ENCODE measurements around the gene EPB41L2. TPM values are rescaled to one million over a fixed set of nuclear protein-coding genes. Genes with fewer than 3 reads are reported as not detected.
A peak's percentile ranks its signal among the peaks of the same experiment; 100 is the strongest.

EPB41L2 gene
- total RNA-seq, 1 donor from 2014 or later, result 124 TPM

GRCh38 chr6:130888246-130888645, 174.8 kb downstream of the EPB41L2 start:
- Histone ChIP-seq H3K27ac (no peak overlapping the region), H3K27me3 (ENCODE audit: low read depth) (no peaks in the 10 kb centered on the region), H3K4me1 (no peaks in the 10 kb centered on the region), H3K4me3 (no peak overlapping the region), H3K36me3 (peaks cover 24% of the 10 kb centered on the region), H3K9me3 (no peaks in the 10 kb centered on the region)
- TF ChIP-seq CTCF (IDR thresholded peaks at IDR 0.05), result no peak
- ATAC-seq (no peak), DNase-seq (no peak)
- intact Hi-C loops (cut with DNase I), result no loop called here

- no peak for TF ChIP-seq CTCF (IDR thresholded peaks at IDR 0.05)
- Histone ChIP-seq H3K27ac (no peak overlapping the region), H3K4me1 (no peaks in the 10 kb centered on the region), H3K27me3 (ENCODE audit: low read depth) (no peaks in the 10 kb centered on the region), H3K9me3 (no peaks in the 10 kb centered on the region), H3K4me3 (no peak overlapping the region), H3K36me3 (peaks cover 14% of the 10 kb centered on the region)
- intact Hi-C loops (cut with DNase I), result no loop called here
- ATAC-seq, result no peak
- no peak for DNase-seq
Measured at GRCh38 chr6:130886966-130887365, 176.1 kb downstream of the EPB41L2 start.

- Histone ChIP-seq H3K36me3 (peaks cover 14% of the 10 kb centered on the region), H3K27me3 (ENCODE audit: low read depth) (no peaks in the 10 kb centered on the region), H3K4me3 (no peak overlapping the region), H3K9me3 (no peaks in the 10 kb centered on the region), H3K27ac (no peak overlapping the region), H3K4me1 (no peaks in the 10 kb centered on the region)
- no peak for DNase-seq
- peak; percentile 88 for TF ChIP-seq CTCF (IDR thresholded peaks at IDR 0.05)
- peak; percentile 85 to 92 for ATAC-seq
- intact Hi-C loops (cut with DNase I), result no loop called here
Measured at GRCh38 chr6:130885392-130886192, 177.5 kb downstream of the EPB41L2 start.

GRCh38 chr6:130882370-130882769, 180.7 kb downstream of the EPB41L2 start:
- H3K9me3 ChIP-seq, result no peaks in the 10 kb centered on the region
- ATAC-seq, result no peak
- no peak overlapping the region for H3K27ac ChIP-seq
- H3K4me3 ChIP-seq, result no peak overlapping the region
- intact Hi-C loops (cut with DNase I), result no loop called here
- peaks cover 23% of the 10 kb centered on the region for H3K36me3 ChIP-seq
- no peaks in the 10 kb centered on the region for H3K4me1 ChIP-seq
- DNase-seq, result no peak
- H3K27me3 ChIP-seq (ENCODE audit: low read depth), result no peaks in the 10 kb centered on the region
- no peak for TF ChIP-seq CTCF (IDR thresholded peaks at IDR 0.05)

- Histone ChIP-seq H3K4me3 (no peak overlapping the region), H3K27ac (no peak overlapping the region), H3K4me1 (no peaks in the 10 kb centered on the region), H3K36me3 (peaks cover 20% of the 10 kb centered on the region), H3K27me3 (ENCODE audit: low read depth) (no peaks in the 10 kb centered on the region), H3K9me3 (no peaks in the 10 kb centered on the region)
- DNase-seq, result no peak
- TF ChIP-seq CTCF (IDR thresholded peaks at IDR 0.05), result no peak
- intact Hi-C loops (cut with DNase I), result no loop called here
- no peak for ATAC-seq
Measured at GRCh38 chr6:130879826-130880225, 183.2 kb downstream of the EPB41L2 start.
